Thoracic aorta (tissue), 2 donors: ENCODE measurements around the gene ST8SIA2. TPM values are rescaled to one million over a fixed set of nuclear protein-coding genes. Genes with fewer than 3 reads are reported as not detected.

ENCODE experiments used
- ATAC-seq: fragments of 150-250 bp; one replicate; pipeline ENCODE4 v1.8.0; 2017; ENCODE audit warnings: low read depth; ENCODE audit not compliant: insufficient number of reproducible peaks, low FRiP score
- DNase-seq: peaks from one replicate; pipeline ENCODE4 v3.0.0-alpha.2; 2020; ENCODE audit warnings: low spot score
- H3K27ac ChIP-seq, 2 donors: fragments of 200-600 bp; sonication (generic); 1 replicate in 1 of 2; 2 replicates in 1 of 2; pipeline ENCODE4 v1.5.1; 2016; ENCODE audit warnings: mild to moderate bottlenecking in 2 of 2, moderate library complexity in 2 of 2
- H3K27me3 ChIP-seq: fragments of 200-600 bp; sonication (generic); replicated peaks from 2 replicates; pipeline ENCODE4 v1.6.0; 2016; ENCODE audit warnings: mild to moderate bottlenecking; ENCODE audit not compliant: insufficient read depth
- H3K36me3 ChIP-seq: fragments of 200-600 bp; sonication (generic); one replicate; pipeline ENCODE4 v1.5.1; 2016
- H3K4me1 ChIP-seq, 2 donors: fragments of 200-600 bp; sonication (generic); 1 replicate in 1 of 2; 2 replicates in 1 of 2; pipeline versions ENCODE4 v1.5.1 to v1.6.0; 2016; ENCODE audit warnings: low read depth in 2 of 2, mild to moderate bottlenecking in 1 of 2; ENCODE audit not compliant: control insufficient read depth in 1 of 2
- H3K4me3 ChIP-seq: fragments of 200-600 bp; sonication (generic); 2 replicates; pipeline ENCODE4 v1.5.1; 2016; ENCODE audit warnings: mild to moderate bottlenecking
- H3K9me3 ChIP-seq: fragments of 200-600 bp; sonication (generic); 2 replicates; pipeline ENCODE4 v1.5.1; 2016
- total RNA-seq, 2 donors: library from RNA; depleted of rRNA; stranded (reverse); fragments of >200 nt; gene quantifications; one replicate each; pipeline versions ENCODE4 v1.1.0 to v1.2.3, GENCODE V29; 2016
- TF ChIP-seq, protein P1 (sequence below): fragments of 200-600 bp; sonication (generic); IDR thresholded peaks from one replicate; pipeline ENCODE4 v1.5.1; 2019; ENCODE audit warnings: antibody characterized with exemption

ST8SIA2 gene
- total RNA-seq, 2 donors from 2014 or later: not detected

DNA sequence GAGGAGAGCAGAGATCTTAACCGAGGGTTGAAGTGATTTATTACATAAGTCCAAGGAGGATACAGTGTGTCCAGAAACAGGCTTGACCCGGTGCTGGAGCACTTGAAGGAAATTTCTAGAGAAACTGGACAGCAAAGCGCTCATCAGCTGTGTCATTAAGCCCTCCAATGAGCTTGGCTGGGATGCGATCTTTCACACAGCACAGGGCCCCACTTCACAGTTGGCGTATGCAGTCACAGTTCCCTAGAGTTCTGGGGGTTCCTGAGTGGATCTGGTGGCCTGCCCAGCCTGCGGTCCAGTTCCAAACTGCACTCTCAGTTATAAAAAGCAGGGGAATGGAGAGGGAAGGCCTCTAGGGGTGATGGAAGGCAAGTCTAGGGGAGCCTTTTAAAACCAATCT is 13.6 kb downstream of the ST8SIA2 start:
- no peaks in the 10 kb centered on the region for H3K4me1 ChIP-seq
- no peaks in the 10 kb centered on the region for H3K36me3 ChIP-seq
- no peak overlapping the region for H3K4me3 ChIP-seq
- DNase-seq: no peak
- no peaks in the 10 kb centered on the region for H3K9me3 ChIP-seq
- no peak overlapping the region for H3K27ac ChIP-seq
- ATAC-seq: no peak
- no peaks in the 10 kb centered on the region for H3K27me3 ChIP-seq
- TF ChIP-seq, protein P1, sequence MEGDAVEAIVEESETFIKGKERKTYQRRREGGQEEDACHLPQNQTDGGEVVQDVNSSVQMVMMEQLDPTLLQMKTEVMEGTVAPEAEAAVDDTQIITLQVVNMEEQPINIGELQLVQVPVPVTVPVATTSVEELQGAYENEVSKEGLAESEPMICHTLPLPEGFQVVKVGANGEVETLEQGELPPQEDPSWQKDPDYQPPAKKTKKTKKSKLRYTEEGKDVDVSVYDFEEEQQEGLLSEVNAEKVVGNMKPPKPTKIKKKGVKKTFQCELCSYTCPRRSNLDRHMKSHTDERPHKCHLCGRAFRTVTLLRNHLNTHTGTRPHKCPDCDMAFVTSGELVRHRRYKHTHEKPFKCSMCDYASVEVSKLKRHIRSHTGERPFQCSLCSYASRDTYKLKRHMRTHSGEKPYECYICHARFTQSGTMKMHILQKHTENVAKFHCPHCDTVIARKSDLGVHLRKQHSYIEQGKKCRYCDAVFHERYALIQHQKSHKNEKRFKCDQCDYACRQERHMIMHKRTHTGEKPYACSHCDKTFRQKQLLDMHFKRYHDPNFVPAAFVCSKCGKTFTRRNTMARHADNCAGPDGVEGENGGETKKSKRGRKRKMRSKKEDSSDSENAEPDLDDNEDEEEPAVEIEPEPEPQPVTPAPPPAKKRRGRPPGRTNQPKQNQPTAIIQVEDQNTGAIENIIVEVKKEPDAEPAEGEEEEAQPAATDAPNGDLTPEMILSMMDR: no peak

DNA sequence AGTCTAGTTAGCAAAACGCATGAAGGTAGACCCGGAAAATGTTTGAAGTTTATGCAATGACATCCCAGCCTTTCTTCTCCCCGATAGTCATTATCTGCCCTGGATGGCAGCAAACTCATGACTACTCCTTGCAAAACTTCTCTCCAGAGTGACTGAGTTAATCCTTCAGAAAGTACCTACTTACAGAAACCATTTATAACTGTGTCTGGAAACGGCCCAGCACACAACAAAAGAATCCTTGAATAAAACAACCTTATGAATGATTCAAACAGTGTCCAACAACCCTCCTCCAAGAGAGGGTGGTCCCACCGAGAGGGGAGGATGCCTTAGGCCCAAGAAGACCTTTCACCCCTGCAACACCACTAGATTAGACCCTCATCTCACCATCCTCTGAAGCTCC is 14.2 kb downstream of the ST8SIA2 start:
- no peak overlapping the region for H3K4me3 ChIP-seq
- H3K27ac ChIP-seq: no peak overlapping the region
- H3K27me3 ChIP-seq: no peaks in the 10 kb centered on the region
- H3K4me1 ChIP-seq: no peaks in the 10 kb centered on the region
- H3K36me3 ChIP-seq: no peaks in the 10 kb centered on the region
- ATAC-seq: no peak
- no peaks in the 10 kb centered on the region for H3K9me3 ChIP-seq
- DNase-seq: no peak
- TF ChIP-seq, protein P1: no peak

DNA sequence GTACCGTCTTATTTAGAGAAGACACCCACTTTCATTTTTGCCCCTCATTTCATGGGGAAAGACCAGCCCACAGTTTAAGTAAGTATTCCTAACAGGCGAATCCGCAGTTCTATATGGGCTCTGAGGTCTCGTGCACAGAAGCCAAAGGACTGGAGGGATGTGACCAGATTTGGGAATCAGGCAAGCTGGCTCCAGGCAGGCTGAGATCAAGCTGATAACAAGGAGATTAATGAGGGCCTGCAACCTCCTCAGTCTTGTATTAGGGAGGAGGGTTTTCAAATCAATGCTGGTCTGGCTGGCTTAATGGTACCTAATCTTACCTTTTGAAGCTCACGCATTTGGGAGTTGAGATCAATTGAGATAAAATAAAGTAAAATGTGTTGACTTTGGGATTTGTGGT is 15.3 kb downstream of the ST8SIA2 start:
- no peak for ATAC-seq
- Histone ChIP-seq H3K27ac (no peak overlapping the region), H3K4me1 (no peaks in the 10 kb centered on the region), H3K4me3 (no peak overlapping the region), H3K27me3 (no peaks in the 10 kb centered on the region), H3K9me3 (no peaks in the 10 kb centered on the region), H3K36me3 (no peaks in the 10 kb centered on the region)
- TF ChIP-seq, protein P1: no peak
- no peak for DNase-seq

DNA sequence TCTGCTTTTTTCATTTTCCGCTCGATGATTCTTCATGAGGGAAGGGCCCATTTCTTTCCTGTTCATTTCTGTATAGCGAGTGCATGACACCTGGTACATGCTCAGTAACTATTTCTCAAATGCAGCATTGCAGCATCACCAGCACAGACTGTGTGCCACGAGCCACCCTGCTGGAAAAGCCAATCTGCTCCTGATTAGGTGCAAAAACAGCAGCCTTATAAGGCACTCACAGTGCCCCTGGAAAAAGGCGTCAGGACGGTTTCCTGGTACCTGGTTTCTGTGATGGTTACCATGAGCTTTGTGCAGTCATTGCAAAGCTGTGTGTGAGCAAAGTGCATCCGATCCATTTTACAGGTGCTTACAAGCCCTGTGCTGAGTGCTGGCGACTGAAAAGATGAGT is 15.8 kb downstream of the ST8SIA2 start:
- H3K9me3 ChIP-seq: no peaks in the 10 kb centered on the region
- H3K27ac ChIP-seq: no peak overlapping the region
- ATAC-seq (no peak), DNase-seq (no peak)
- H3K27me3 ChIP-seq: no peaks in the 10 kb centered on the region
- H3K36me3 ChIP-seq: no peaks in the 10 kb centered on the region
- no peak overlapping the region for H3K4me3 ChIP-seq
- TF ChIP-seq, protein P1: no peak
- H3K4me1 ChIP-seq: no peaks in the 10 kb centered on the region

DNA sequence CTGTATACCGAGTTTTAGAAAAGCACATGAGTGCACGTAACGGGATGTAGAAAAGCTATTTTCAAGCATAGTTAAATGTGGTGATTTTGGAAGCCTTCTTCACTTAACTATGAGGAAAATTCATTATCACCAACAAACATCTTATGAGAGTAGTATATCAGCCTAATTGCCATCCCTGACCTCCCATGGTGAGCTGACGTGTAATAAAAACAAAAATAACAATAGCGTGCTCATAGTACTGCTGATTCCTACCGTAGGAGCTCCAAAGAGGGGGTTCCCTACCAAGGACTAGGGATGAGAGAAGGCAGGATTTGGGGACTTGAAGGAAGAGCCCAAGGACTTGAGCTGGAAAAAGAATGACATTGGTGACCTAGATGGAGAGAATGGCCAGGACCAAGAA is 16.9 kb downstream of the ST8SIA2 start:
- no peak for DNase-seq
- Histone ChIP-seq H3K9me3 (no peaks in the 10 kb centered on the region), H3K4me1 (no peaks in the 10 kb centered on the region), H3K36me3 (no peaks in the 10 kb centered on the region), H3K27me3 (no peaks in the 10 kb centered on the region), H3K4me3 (no peak overlapping the region), H3K27ac (no peak overlapping the region)
- TF ChIP-seq, protein P1: no peak
- no peak for ATAC-seq
